Activated CD8-positive, alpha-beta memory T cell treated with anti-CD3 and anti-CD28 coated beads, Interleukin-2, amount 10 ng/mL, durations not matched to agents 7 days and 5 days (primary cell): ENCODE data around the gene TBL3. TPM values are rescaled to one million over a fixed set of nuclear protein-coding genes. Genes with fewer than 3 reads are reported as not detected.

Source experiments
- ATAC-seq: fragments of 150-1000 bp; cut with Tn5 transposase; one replicate; pipeline ENCODE4 v1.10.0; 2021; ENCODE audit warnings: moderate library complexity
- CTCF ChIA-PET: fragments of 350-600 bp; sonication (Branson Sonifier 250); formaldehyde crosslinking; loops from one replicate; lab custom pipeline; 2021; ENCODE audit warnings: antibody characterized with exemption; lab: Charles Lee
- DNase-seq: peaks from one replicate; pipeline ENCODE4 v3.0.0-alpha.2; 2020
- H3K27ac Mint-ChIP-seq: one replicate; pipeline ENCODE4 v1.8.0; 2021; ENCODE audit warnings: mild to moderate bottlenecking, mixed read lengths
- H3K27me3 Mint-ChIP-seq: one replicate; pipeline ENCODE4 v1.8.0; 2021; ENCODE audit warnings: mixed read lengths
- H3K36me3 Mint-ChIP-seq: one replicate; pipeline ENCODE4 v1.8.0; 2021; ENCODE audit warnings: mild to moderate bottlenecking, mixed read lengths
- H3K4me1 Mint-ChIP-seq: one replicate; pipeline ENCODE4 v1.8.0; 2021; ENCODE audit warnings: mixed read lengths
- H3K4me3 Mint-ChIP-seq: one replicate; pipeline ENCODE4 v1.8.0; 2021; ENCODE audit warnings: mild to moderate bottlenecking, moderate library complexity, mixed read lengths
- H3K9me3 Mint-ChIP-seq: one replicate; pipeline ENCODE4 v1.8.0; 2022; ENCODE audit warnings: low read depth, mixed read lengths
- total RNA-seq, 2 experiments: library from RNA; stranded (reverse); gene quantifications; one replicate each; pipeline ENCODE4 v1.2.3, GENCODE V29; 2021

Gene TBL3
- total RNA-seq, 2 experiments from 2014 or later = 41.9 to 42.3 TPM

- Mint-ChIP-seq H3K4me3 (peak overlapping the region; percentile 51), H3K36me3 (no peaks in the 10 kb centered on the region), H3K4me1 (peaks cover 17% of the 10 kb centered on the region), H3K27ac (no peak overlapping the region), H3K9me3 (no peaks in the 10 kb centered on the region), H3K27me3 (peaks cover 27% of the 10 kb centered on the region)
- DNase-seq (no peak), ATAC-seq (peak; percentile 10)
- CTCF ChIA-PET = interaction anchor here (0.6 to 3.3 kb wide), 5 partner anchors 11 to 120 kb away, joined by 3 to 17 read pairs (median 3); no protein-coding TSS in a partner anchor
These were observed 55.5 kb downstream of the TBL3 start for GRCh38 chr16:2027024-2028010.

GRCh38 chr16:2028146-2028545 lies 56.3 kb downstream of the TBL3 start:
- DNase-seq (no peak), ATAC-seq (no peak)
- Mint-ChIP-seq H3K9me3 (no peaks in the 10 kb centered on the region), H3K27me3 (peaks cover 22% of the 10 kb centered on the region), H3K27ac (no peak overlapping the region), H3K4me1 (peaks cover 10% of the 10 kb centered on the region), H3K36me3 (no peaks in the 10 kb centered on the region), H3K4me3 (no peak overlapping the region)
- CTCF ChIA-PET = interaction anchor here (0.9 to 3.3 kb wide), 4 partner anchors 11 to 113 kb away, joined by 3 to 17 read pairs (median 4); no protein-coding TSS in a partner anchor

- Mint-ChIP-seq H3K9me3 (no peaks in the 10 kb centered on the region), H3K4me3 (no peak overlapping the region), H3K36me3 (no peaks in the 10 kb centered on the region), H3K4me1 (peaks cover 8% of the 10 kb centered on the region), H3K27ac (no peak overlapping the region), H3K27me3 (peaks cover 22% of the 10 kb centered on the region)
- ATAC-seq (no peak), DNase-seq (no peak)
- CTCF ChIA-PET = interaction anchor here (0.9 to 3.3 kb wide), 2 partner anchors 25 to 112 kb away, joined by 3 to 17 read pairs; no protein-coding TSS in a partner anchor
These were observed 56.9 kb downstream of the TBL3 start for GRCh38 chr16:2028620-2029220.

GRCh38 chr16:2029350-2029749 lies 57.5 kb downstream of the TBL3 start:
- CTCF ChIA-PET = interaction anchor here (3.3 kb wide), 1 partner anchor 112 kb away, joined by 17 read pairs; no protein-coding TSS in a partner anchor
- H3K27me3 Mint-ChIP-seq = peaks cover 22% of the 10 kb centered on the region
- no peaks in the 10 kb centered on the region for H3K36me3 Mint-ChIP-seq
- no peak for ATAC-seq
- H3K9me3 Mint-ChIP-seq = no peaks in the 10 kb centered on the region
- DNase-seq = no peak
- H3K4me1 Mint-ChIP-seq = peaks cover 5% of the 10 kb centered on the region
- no peak overlapping the region for H3K27ac Mint-ChIP-seq
- H3K4me3 Mint-ChIP-seq = no peak overlapping the region

- CTCF ChIA-PET = interaction anchor here (3.3 kb wide), 1 partner anchor 111 kb away, joined by 17 read pairs; no protein-coding TSS in a partner anchor
- Mint-ChIP-seq H3K4me3 (no peak overlapping the region), H3K36me3 (no peaks in the 10 kb centered on the region), H3K27me3 (peaks cover 22% of the 10 kb centered on the region), H3K27ac (no peak overlapping the region), H3K4me1 (peaks cover 4% of the 10 kb centered on the region), H3K9me3 (no peaks in the 10 kb centered on the region)
- no peak for DNase-seq
- ATAC-seq = no peak
These were observed 58.2 kb downstream of the TBL3 start for GRCh38 chr16:2030036-2030435.

- H3K36me3 Mint-ChIP-seq = no peaks in the 10 kb centered on the region
- CTCF ChIA-PET = interaction anchor here (0.7 to 1.1 kb wide), 2 partner anchors 10 to 40 kb away, joined by 4 to 5 read pairs; no protein-coding TSS in a partner anchor
- ATAC-seq = no peak
- peaks cover 4% of the 10 kb centered on the region for H3K4me1 Mint-ChIP-seq
- no peak overlapping the region for H3K27ac Mint-ChIP-seq
- no peak for DNase-seq
- no peak overlapping the region for H3K4me3 Mint-ChIP-seq
- H3K27me3 Mint-ChIP-seq = peaks cover 15% of the 10 kb centered on the region
- no peaks in the 10 kb centered on the region for H3K9me3 Mint-ChIP-seq
These were observed 59.3 kb downstream of the TBL3 start for GRCh38 chr16:2031081-2031577.

Other genes starting within 250 kb of the TBL3 start
- 10 to 100 TPM; 46.0 to 50.4 TPM for gene NME3, start 200.5 kb upstream of the TBL3 start, total RNA-seq
- gene EME2, start 199.2 kb upstream of the TBL3 start, total RNA-seq = 10 to 100 TPM; 22.3 to 34.6 TPM
- 100 to 1,000 TPM; 134 to 154 TPM for gene MRPS34, start 198.9 kb upstream of the TBL3 start, total RNA-seq
- gene SPSB3, start 189.5 kb upstream of the TBL3 start, total RNA-seq = 10 to 100 TPM; 35.7 to 36.5 TPM
- gene NUBP2, start 189.1 kb upstream of the TBL3 start, total RNA-seq = 10 to 100 TPM; 52.5 to 64.0 TPM
- gene IGFALS, start 178.3 kb upstream of the TBL3 start, total RNA-seq = not detected
- gene HAGH, start 145.2 kb upstream of the TBL3 start, total RNA-seq = 10 to 100 TPM; 44.1 to 44.2 TPM
- gene FAHD1, start 144.8 kb upstream of the TBL3 start, total RNA-seq = 10 to 100 TPM; 11.3 to 12.9 TPM
- not detected for gene MEIOB, start 99.9 kb upstream of the TBL3 start, total RNA-seq
- gene HS3ST6, start 53.6 kb upstream of the TBL3 start, total RNA-seq = not detected
- 10 to 100 TPM; 14.5 to 19.8 TPM for gene MSRB1, start 28.9 kb upstream of the TBL3 start, total RNA-seq
- under 1 TPM in 1 of 2 experiments, not detected in 1; 0.42 TPM for gene RPL3L, start 17.4 kb upstream of the TBL3 start, total RNA-seq
- 100 to 1,000 TPM; 148 to 158 TPM for gene NDUFB10, start 12.5 kb upstream of the TBL3 start, total RNA-seq
- gene RPS2, start 7.2 kb upstream of the TBL3 start, total RNA-seq = 1,000 to 10,000 TPM; 2,823 to 3,048 TPM
- gene RNF151, start 5.2 kb upstream of the TBL3 start, total RNA-seq = not detected
- under 1 TPM in 1 of 2 experiments, not detected in 1; 0.26 TPM for gene NOXO1, start 9.4 kb downstream of the TBL3 start, total RNA-seq
- 10 to 100 TPM; 33.5 to 40.9 TPM for gene GFER, start 12.1 kb downstream of the TBL3 start, total RNA-seq
- gene SYNGR3, start 17.9 kb downstream of the TBL3 start, total RNA-seq = 10 to 100 TPM in 1 of 2 experiments, 1 to 10 TPM in 1; 6.4 to 17.6 TPM
- 10 to 100 TPM; 76.2 to 94.5 TPM for gene ZNF598, start 37.8 kb downstream of the TBL3 start, total RNA-seq
- gene NPW, start 47.7 kb downstream of the TBL3 start, total RNA-seq = 1 to 10 TPM; 1.1 to 6.3 TPM
- gene NHERF2, start 54.8 kb downstream of the TBL3 start, total RNA-seq = 1 to 10 TPM; 1.3 to 2.2 TPM
- 10 to 100 TPM; 34.3 to 37.5 TPM for gene NTHL1, start 75.8 kb downstream of the TBL3 start, total RNA-seq
- gene TSC2, start 75.9 kb downstream of the TBL3 start, total RNA-seq = 100 to 1,000 TPM; 101 to 115 TPM
- 100 to 1,000 TPM in 1 of 2 experiments, 10 to 100 TPM in 1; 60.1 to 100 TPM for gene PKD1, start 163.8 kb downstream of the TBL3 start, total RNA-seq
- under 1 TPM; 0.68 to 0.70 TPM for gene RAB26, start 176.6 kb downstream of the TBL3 start, total RNA-seq
- 10 to 100 TPM; 59.5 to 72.9 TPM for gene TRAF7, start 183.7 kb downstream of the TBL3 start, total RNA-seq
- under 1 TPM in 1 of 2 experiments, not detected in 1; 0.09 TPM for gene CASKIN1, start 224.6 kb downstream of the TBL3 start, total RNA-seq
- 10 to 100 TPM; 38.9 to 45.7 TPM for gene MLST8, start 233.4 kb downstream of the TBL3 start, total RNA-seq
- 10 to 100 TPM; 13.2 to 20.4 TPM for gene BRICD5, start 238.8 kb downstream of the TBL3 start, total RNA-seq
- 10 to 100 TPM; 29.8 to 34.8 TPM for gene PGP, start 242.8 kb downstream of the TBL3 start, total RNA-seq